ENCODE data around the gene MTUS2.
"Not testable (repeated sequence)": the region's sequence is repeated elsewhere in the genome, so short reads cannot be mapped to it uniquely, and the experiment has no call there.

GRCh38 chr13:29345860-29346582 lies 525.9 kb downstream of the MTUS2 start:
- TF ChIP-seq POLR2AphosphoS5 (IDR thresholded peaks at IDR 0.05; ENCODE audit: insufficient read depth, low read depth, low read length); POLR2A (IDR thresholded peaks at IDR 0.05; ENCODE audit: low read depth, low read length); EZH2 (IDR thresholded peaks at IDR 0.05; ENCODE audit: borderline replicate concordance, low read depth, low read length, severe bottlenecking); GATA2 (IDR thresholded peaks at IDR 0.05; ENCODE audit: insufficient read depth, insufficient read length, low read depth, low read length); MYC (IDR thresholded peaks at IDR 0.05; ENCODE audit: low read depth, low read length); MAX (IDR thresholded peaks at IDR 0.05; ENCODE audit: insufficient read depth, insufficient read length); JUN (IDR thresholded peaks at IDR 0.05; ENCODE audit: borderline replicate concordance, insufficient read depth, insufficient read length, low read depth): not testable (repeated sequence)
- TF ChIP-seq, protein P1, sequence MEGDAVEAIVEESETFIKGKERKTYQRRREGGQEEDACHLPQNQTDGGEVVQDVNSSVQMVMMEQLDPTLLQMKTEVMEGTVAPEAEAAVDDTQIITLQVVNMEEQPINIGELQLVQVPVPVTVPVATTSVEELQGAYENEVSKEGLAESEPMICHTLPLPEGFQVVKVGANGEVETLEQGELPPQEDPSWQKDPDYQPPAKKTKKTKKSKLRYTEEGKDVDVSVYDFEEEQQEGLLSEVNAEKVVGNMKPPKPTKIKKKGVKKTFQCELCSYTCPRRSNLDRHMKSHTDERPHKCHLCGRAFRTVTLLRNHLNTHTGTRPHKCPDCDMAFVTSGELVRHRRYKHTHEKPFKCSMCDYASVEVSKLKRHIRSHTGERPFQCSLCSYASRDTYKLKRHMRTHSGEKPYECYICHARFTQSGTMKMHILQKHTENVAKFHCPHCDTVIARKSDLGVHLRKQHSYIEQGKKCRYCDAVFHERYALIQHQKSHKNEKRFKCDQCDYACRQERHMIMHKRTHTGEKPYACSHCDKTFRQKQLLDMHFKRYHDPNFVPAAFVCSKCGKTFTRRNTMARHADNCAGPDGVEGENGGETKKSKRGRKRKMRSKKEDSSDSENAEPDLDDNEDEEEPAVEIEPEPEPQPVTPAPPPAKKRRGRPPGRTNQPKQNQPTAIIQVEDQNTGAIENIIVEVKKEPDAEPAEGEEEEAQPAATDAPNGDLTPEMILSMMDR (IDR thresholded peaks at IDR 0.05; ENCODE audit: extremely low read depth in 1 of 2, insufficient read depth in 1 of 2, low read depth in 1 of 2, low read length in 2 of 2): not testable (repeated sequence)
